ENCODE measurements around the gene TRABD2B.

GRCh38 chr1:47914952-47915676 is 82.1 kb downstream of the TRABD2B start:
- TF ChIP-seq CTCF (conservative IDR thresholded peaks at IDR 0.05; ENCODE audit: low read depth, low read length) (no peak), FOS (IDR thresholded peaks at IDR 0.05; ENCODE audit: low read depth, low read length) (no peak), POLR2A (IDR thresholded peaks at IDR 0.05; ENCODE audit: low read depth, low read length) (no peak), MAFK (IDR thresholded peaks at IDR 0.05; ENCODE audit: low read depth, low read length) (no peak), USF2 (IDR thresholded peaks at IDR 0.05; ENCODE audit: low read depth, low read length) (no peak), RCOR1 (IDR thresholded peaks at IDR 0.05; ENCODE audit: insufficient replicate concordance, low read length) (no peak), RFX5 (IDR thresholded peaks at IDR 0.05; ENCODE audit: low read depth, low read length) (no peak), SMC3 (IDR thresholded peaks at IDR 0.05; ENCODE audit: low read depth, low read length) (no peak), CEBPB (IDR thresholded peaks at IDR 0.05; ENCODE audit: low read depth, low read length) (no peak), RAD21 (IDR thresholded peaks at IDR 0.05; ENCODE audit: low read length) (no peak)
